Spleen (tissue), 7 donors: ENCODE measurements around the gene FERD3L.

Experiments used
- CTCF ChIP-seq, 11 experiments: fragments of 200-600 bp in 7 of 11; fragments of 450-650 bp in 4 of 11; sonication (generic) in 4 of 11; IDR thresholded peaks in 8 of 11; conservative IDR thresholded peaks in 3 of 11; 1 replicate in 7 of 11; 2 replicates in 4 of 11; pipeline versions ENCODE4 v1.4.0 to v1.8.0; 2016 to 2021; ENCODE audit warnings: antibody characterized with exemption in 11 of 11, inconsistent platforms in 4 of 11, mild to moderate bottlenecking in 1 of 11
- POLR2A ChIP-seq, 3 donors: fragments of 450-650 bp; IDR thresholded peaks; one replicate each; pipeline ENCODE4 v1.5.1; 2017; ENCODE audit warnings: antibody characterized with exemption in 3 of 3, mild to moderate bottlenecking in 1 of 3
- donor health status: DM: no; HTN: no; CAD: no; lungs with moderate emphysema.
- donor health status: DM: no; HTN: no; CAD: no.
- donor health status: DM: no; HTN: no; CAD: no.

GRCh38 chr7:19110776-19111175, 34.4 kb downstream of the FERD3L start:
- no peak for TF ChIP-seq CTCF (IDR thresholded peaks at IDR 0.05 in 8 of 11, conservative IDR thresholded peaks at IDR 0.05 in 3 of 11)
- TF ChIP-seq POLR2A (IDR thresholded peaks at IDR 0.05) = no peak
